Femur (tissue), 1 donor: Measurements from ENCODE around the gene TRIM46.
A peak's percentile ranks its signal among the peaks of the same experiment; 100 is the strongest.

ENCODE experiments used
- DNase-seq: peaks from one replicate; pipeline ENCODE4 v3.0.0-alpha.2; 2017

Gene TRIM46

GRCh38 chr1:155172732-155173477, 744 bp upstream of the TRIM46 start, which contains the start of gene KRTCAP2:
Gene KRTCAP2, minus strand, starts transcription at chr1:155173304. Its CDS starts 80 bp downstream, at chr1:155173224.
- peak; percentile 97 for DNase-seq

GRCh38 chr1:155174324-155175280, 953 bp downstream of the TRIM46 start:
- DNase-seq = peak; percentile 45

DNA sequence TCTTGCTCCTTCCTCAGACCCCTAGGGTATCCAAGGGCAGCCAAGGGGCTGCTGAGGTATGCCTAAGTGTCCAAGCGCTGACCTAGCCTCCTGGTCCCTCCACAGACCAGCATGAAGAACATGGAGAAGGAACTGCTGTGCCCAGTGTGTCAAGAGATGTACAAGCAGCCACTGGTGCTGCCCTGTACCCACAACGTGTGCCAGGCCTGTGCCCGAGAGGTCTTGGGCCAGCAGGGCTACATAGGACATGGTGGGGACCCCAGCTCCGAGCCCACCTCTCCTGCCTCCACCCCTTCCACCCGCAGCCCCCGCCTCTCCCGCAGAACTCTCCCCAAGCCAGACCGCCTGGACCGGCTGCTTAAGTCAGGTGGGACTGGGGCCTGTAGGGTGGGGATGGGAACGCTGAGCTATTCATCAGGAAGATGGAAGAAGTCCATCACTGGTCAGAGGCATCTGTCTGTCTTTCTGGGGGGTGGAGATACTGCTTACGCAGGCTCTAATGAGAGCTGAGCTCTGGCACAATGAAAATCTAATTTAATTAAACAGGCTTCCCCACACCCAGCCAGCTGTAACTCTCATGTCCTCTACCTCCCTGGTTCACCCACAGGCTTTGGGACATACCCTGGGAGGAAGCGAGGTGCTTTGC, 1.8 kb downstream of the TRIM46 start:
- DNase-seq = no peak

- DNase-seq = peak; percentile 23
These were observed 2.3 kb downstream of the TRIM46 start for GRCh38 chr1:155175927-155176371.

DNA sequence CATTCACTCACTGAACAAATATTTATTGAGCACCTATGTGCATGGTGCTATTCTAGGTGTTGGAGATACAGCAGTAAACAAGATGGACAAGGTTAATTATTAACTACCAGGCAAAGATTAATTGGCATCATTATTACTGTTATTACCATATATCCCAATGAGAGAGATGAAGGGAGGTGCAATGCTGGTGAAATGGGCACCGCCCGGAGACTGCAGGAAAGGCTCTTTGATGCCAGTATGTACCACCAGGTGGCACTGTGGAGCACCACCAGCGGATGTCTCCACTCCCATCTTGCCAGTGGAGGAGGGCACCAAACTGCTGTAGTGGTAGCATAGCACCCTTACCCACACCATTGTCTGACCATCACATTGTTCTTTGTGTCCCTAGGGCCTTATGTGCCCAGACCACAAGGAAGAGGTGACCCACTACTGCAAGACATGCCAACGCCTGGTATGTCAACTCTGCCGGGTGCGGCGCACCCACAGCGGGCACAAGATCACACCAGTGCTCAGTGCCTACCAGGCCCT, 3.0 kb downstream of the TRIM46 start:
- DNase-seq = peak; percentile 86

DNA sequence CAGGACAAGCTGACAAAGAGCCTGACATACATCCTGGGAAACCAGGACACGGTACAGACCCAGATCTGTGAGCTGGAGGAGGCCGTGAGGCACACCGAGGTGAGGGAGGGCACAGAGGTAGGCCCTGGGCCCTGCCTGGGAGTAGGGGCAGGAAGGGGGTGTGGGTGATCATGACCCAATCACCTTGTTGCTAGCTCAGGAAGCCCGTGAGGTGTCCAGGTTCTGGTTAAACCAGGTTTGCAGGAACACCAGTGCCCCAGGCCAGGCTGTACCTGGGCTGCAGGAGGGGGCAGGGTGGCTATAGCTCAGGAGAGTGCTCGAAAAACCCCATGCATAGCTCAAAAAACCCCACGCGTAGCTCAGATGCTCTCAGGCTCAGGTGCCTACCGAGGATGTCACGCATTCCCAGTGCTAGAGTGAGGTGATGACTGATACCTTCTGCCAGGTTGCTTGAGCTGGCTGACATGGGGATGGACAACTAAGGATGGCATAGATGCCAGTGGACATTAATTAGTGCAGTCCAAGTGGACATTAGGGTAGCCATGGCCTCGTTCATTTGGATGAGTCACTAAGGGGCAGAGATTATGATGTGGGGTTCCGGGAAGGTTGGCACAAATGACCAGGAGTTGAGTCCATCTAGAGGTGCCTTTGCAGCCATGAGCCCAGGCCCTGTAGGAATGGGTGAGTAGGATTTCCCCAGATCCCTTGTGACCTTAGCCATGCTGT, 3.7 kb downstream of the TRIM46 start:
- DNase-seq = no peak

DNA sequence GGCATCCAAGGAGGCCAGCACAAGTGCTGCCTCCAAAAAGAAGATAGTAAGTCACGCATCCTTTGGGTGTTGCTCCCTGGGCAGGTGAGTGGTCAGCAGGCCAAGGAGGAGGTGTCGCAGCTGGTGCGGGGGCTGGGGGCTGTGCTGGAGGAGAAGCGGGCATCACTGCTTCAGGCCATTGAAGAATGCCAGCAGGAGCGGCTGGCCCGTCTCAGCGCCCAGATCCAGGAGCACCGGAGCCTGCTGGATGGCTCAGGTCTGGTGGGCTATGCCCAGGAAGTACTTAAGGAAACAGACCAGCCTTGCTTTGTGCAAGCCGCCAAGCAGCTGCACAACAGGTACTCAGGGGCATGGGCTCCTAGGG, 4.3 kb downstream of the TRIM46 start:
- DNase-seq = no peak

DNA sequence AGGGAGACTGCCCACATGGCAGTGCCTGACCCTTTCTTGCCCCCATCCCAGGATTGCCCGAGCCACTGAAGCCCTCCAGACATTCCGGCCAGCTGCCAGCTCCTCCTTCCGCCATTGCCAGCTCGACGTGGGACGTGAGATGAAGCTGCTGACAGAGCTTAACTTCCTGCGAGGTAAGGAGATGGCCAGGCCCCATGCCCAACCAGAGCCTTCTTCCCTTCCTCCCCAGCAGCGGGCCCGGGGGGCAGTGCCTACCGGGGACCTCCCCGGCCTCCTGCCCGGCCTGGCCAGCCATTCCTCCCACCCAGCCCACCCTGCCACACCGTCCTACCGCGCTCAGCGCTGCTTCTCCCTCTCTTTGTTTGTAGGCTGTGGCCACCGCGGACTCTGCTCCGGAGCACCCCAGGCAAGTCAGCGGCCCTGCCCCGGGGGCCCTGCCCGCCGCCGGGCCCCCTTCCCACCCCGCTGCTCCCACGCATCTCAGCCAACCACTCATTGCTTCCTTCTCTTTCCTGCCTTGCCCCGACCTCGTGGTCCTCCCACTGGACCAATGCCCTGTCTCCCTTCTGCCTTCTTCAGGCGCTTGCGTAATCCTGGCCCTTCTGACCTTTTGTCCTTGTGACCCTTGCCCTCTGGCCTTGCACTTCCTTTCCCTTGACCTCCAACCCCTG, 4.9 kb downstream of the TRIM46 start:
- no peak for DNase-seq

- DNase-seq = no peak
These were observed 5.7 kb downstream of the TRIM46 start for GRCh38 chr1:155179112-155180031.

GRCh38 chr1:155181371-155182051, 7.9 kb downstream of the TRIM46 start:
- no peak for DNase-seq

DNA sequence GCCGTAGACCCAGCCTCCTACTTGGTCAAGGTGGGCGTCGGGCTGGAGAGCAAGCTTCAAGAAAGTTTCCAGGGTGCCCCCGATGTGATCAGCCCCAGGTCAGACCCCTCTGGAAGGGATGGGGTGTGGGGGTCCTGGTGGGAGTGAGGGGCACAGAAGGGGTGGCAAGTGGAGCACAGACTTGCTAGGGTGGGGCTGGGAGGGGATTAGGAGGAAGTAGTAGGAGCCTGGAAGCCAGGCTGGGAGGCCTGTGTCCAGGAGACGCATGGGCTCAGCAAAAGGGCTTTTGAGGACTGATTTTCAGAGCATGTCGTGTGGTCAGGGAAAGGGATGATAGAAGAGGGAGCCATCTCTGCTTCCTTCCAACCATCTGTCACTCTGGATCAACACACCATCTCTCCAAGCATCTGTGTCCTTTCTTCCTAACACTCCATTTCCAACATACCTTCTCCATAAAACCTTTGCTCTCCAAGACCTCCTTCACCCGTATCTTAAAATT, 8.5 kb downstream of the TRIM46 start:
- no peak for DNase-seq

- peak; percentile 27 for DNase-seq
These were observed 10.1 kb downstream of the TRIM46 start for GRCh38 chr1:155183775-155184221.

DNA sequence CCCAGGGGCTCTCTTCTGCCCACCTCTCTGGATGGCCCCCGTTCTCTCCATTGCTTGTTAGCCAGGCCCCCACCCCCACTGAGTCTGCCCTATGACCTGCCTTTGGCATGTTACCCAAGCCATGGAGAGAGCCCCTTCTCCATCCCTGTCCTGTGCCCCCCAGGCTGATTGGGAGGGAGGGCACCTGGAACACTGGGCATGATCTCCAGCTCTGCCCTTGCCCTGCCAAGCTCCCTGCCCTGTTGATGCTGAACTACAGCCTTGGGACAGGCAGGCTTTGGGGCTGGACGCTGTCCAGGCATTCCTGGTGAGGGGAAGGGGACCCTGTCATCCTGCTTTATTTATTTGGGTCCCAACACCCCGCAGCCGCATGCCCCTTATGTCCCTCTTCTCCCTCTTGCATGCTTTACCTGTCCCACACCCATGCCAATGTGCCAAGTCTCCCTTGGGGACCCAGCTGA, 10.7 kb downstream of the TRIM46 start:
- peak; percentile 23 for DNase-seq

- DNase-seq = peak; percentile 48
These were observed 11.5 kb downstream of the TRIM46 start for GRCh38 chr1:155184835-155185782.

GRCh38 chr1:155185783-155186066, 12.1 kb downstream of the TRIM46 start:
- DNase-seq = no peak

- DNase-seq = peak; percentile 24
These were observed 12.6 kb downstream of the TRIM46 start for GRCh38 chr1:155186067-155186793.

DNA sequence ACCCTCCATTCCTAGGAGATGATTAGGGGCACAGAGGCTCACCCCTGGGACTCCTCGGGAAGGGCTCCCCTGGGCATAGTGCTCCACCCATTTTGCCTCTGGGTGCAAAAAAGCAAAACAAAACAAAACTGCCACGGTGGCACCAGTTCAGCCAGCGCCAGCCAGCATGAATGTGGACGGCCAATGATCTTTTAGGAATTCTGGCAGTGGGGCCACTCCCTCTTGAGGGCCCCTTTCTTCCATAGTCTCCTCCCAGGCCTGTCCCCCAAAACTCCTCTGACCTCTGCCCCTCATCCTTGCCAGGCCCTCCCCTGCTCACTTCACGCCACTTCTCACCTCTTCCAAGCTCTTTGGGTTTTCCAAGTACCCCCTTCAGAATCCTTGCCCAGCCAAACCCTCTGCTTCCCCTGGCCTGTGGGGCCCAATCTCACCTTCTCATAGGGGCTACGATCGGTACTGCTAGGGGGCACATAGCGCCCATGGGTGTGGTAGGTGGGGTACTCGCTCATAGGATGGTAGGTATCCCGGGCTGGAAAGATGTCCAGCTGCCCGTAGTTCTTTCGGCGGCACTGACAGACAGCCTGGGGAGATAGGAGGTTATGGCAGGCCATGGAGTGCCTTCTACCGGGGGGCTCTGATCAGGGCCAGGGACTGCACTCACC, 13.3 kb downstream of the TRIM46 start:
- DNase-seq = peak; percentile 17
